GM12864 (cell line): ENCODE data around the gene PLEKHG2.

Experiments used
- DNase-seq: peaks from one replicate; pipeline ENCODE4 v3.0.0-alpha.2; 2011; ENCODE audit warnings: low read depth
- H3K4me3 ChIP-seq: 2 replicates; pipeline ENCODE4 v1.5.1; 2011; ENCODE audit warnings: mild to moderate bottlenecking, low read depth, low read length, control low read depth
- TF ChIP-seq, protein P1 (sequence below): IDR thresholded peaks from 2 replicates; pipeline ENCODE4 v1.5.1; 2011; ENCODE audit warnings: low read depth, mild to moderate bottlenecking, moderate library complexity, low read length, control low read depth, inconsistent platforms; ENCODE audit errors: missing control alignments

PLEKHG2 gene

DNA sequence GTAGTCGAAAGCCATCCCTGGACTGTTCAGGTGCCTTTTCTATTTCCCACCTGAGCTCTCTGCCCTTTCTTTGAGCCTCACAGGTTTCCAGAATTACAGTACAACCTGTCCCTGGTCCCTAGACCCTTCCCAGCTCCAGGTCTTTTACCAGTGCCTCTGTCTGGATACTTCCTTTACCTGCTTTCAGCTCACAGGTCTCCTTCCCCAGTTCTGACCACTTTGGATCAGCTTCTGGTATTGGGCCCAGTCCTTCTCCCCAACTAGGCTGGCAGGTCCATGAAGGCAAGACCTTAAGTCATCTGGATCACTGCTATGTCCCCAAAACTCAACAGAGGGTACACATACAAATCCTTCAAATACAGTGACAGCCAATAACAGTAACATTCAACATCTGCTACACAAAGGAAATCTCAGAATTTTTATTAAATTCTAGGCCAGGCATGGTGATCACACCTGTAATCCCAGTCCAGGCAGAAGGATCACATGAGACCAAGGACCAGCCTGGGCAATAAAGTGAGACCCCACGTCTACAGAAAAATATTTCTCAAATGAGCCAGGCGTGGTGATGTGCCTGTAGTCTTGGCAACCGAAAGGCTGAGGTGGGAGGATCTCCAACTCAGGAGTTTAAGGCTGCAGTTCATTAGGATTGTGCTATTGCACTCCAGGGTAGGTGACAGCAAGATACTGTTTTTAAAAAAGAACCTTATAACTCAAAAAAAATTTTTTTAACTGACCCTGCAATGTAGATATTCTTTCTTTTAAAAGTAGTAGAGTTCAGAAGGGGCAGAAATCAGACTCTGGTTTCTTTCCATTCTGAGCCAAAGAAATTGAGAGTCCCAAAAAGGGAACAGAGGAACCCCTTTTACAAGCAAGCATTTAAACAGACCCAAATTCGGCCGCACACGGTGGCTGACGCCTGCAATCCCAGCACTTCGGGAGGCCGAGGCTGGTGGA lies 21.9 kb downstream of the PLEKHG2 start:
- H3K4me3 ChIP-seq = peak overlapping the region; percentile 87
- no peak for DNase-seq
- TF ChIP-seq, protein P1, sequence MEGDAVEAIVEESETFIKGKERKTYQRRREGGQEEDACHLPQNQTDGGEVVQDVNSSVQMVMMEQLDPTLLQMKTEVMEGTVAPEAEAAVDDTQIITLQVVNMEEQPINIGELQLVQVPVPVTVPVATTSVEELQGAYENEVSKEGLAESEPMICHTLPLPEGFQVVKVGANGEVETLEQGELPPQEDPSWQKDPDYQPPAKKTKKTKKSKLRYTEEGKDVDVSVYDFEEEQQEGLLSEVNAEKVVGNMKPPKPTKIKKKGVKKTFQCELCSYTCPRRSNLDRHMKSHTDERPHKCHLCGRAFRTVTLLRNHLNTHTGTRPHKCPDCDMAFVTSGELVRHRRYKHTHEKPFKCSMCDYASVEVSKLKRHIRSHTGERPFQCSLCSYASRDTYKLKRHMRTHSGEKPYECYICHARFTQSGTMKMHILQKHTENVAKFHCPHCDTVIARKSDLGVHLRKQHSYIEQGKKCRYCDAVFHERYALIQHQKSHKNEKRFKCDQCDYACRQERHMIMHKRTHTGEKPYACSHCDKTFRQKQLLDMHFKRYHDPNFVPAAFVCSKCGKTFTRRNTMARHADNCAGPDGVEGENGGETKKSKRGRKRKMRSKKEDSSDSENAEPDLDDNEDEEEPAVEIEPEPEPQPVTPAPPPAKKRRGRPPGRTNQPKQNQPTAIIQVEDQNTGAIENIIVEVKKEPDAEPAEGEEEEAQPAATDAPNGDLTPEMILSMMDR = no peak

- peak; percentile 91 for DNase-seq
- H3K4me3 ChIP-seq = peak within 1 kb of the TSS; percentile 87
- TF ChIP-seq, protein P1 = no peak
Observed at GRCh38 chr19:39435499-39436349, 23.3 kb downstream of the PLEKHG2 start, which contains the start of gene RPS16. RPS16 (minus strand) TSS chr19:39435949; CDS start chr19:39435895, 54 bp downstream.

- TF ChIP-seq, protein P1 = no peak
- H3K4me3 ChIP-seq = peak overlapping the region; percentile 87
- no peak for DNase-seq
Observed at GRCh38 chr19:39436350-39436716, 23.9 kb downstream of the PLEKHG2 start.

DNA sequence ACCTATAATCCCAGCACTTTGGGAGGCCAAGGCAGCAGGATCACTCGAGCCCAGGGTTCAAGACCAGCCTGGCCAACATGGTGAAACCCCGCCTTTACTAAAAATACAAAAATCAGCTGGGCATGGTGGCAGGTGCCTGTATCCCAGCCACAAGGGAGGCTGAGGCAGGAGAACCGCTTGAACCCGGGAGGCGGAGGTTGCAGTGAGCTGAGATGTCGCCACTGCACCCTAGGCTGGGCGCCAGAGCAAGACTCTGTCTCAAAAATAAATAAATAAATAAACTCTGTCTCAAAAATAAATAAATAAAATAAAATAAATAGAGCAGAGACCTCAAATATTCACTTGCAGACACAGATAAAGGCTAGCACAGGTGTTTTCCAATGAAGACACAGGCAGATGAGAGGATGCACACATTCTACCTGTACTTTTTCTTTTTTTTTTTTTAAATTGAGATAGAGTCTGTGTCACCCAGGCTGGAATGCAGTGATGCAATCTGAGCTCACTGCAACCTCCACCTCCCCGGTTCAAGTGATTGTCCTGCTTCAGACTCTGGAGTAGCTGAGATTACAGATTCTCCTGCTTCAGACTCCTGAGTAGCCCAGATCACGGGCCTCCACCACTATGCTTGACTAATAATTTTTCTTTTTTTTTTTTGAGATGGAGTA lies 25.9 kb downstream of the PLEKHG2 start:
- TF ChIP-seq, protein P1 = no peak
- no peak for DNase-seq
- H3K4me3 ChIP-seq = no peak overlapping the region

DNA sequence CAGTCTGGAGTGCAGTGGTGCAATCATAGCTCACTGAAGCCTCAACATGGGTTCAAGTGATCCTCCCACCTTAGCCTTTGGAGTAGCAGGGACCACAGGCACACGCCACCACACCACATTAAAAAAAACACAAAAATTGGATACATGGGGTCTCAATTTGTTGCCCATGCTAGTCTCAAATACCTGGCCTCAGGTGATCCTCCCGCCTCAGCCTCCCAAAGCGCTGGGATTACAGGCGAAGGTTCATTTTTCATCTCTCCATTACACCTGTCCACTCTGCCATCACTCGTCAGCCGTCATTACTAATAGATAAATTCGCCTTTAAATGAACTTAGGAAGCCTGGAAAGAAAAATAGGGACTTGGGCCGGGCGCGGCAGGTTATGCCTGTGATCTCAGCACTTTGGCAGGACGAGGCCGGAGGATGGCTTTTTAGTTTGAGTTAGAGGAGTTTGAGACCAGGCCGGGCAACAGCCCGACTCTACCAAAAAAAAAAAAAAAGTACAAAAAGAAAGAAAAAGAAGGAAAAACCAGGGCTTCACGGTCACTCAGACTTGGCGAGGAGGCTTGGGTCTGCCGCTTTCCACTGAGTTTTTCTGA lies 32.2 kb downstream of the PLEKHG2 start:
- TF ChIP-seq, protein P1 = no peak
- peak overlapping the region; percentile 94 for H3K4me3 ChIP-seq
- no peak for DNase-seq

- peak within 1 kb of the TSS; percentile 94 for H3K4me3 ChIP-seq
- peak; percentile 98 for DNase-seq
- TF ChIP-seq, protein P1 = no peak
Observed at GRCh38 chr19:39445196-39446111, 33.0 kb downstream of the PLEKHG2 start, which contains the start of gene SUPT5H. SUPT5H (plus strand) TSS chr19:39445582; CDS start chr19:39445891, 309 bp downstream.
